ENCODE results near the gene PSMD3.
A peak's percentile ranks its signal among the peaks of the same experiment; 100 is the strongest.
"Not testable (repeated sequence)": the region's sequence is repeated elsewhere in the genome, so short reads cannot be mapped to it uniquely, and the experiment has no call there.

The PSMD3 gene

DNA sequence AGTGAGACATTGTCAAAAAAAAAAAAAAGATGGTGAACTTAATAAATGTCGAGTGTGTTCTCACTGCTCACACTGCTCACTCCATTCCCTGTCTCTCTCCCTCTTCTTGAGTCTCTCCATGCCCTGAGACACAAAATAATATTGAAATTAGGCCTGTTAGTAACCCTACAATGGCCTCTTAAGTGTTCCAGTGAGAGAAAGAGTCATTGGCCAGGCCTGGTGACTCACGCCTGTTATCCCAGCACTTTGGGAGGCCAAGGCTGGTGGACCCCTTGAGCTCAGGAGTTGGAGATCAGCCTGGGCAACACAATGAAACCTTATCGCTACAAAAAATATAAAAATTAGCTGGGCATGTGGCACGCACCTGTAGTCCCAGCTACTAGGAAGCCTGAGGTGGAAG lies 18.5 kb downstream of the PSMD3 start:
- no peak for DNase-seq

GRCh38 chr17:40000161-40000560 lies 19.6 kb downstream of the PSMD3 start:
- no peak for DNase-seq

- DNase-seq, result not testable (repeated sequence)
Observed at GRCh38 chr17:40001335-40001734, 20.7 kb downstream of the PSMD3 start.

DNA sequence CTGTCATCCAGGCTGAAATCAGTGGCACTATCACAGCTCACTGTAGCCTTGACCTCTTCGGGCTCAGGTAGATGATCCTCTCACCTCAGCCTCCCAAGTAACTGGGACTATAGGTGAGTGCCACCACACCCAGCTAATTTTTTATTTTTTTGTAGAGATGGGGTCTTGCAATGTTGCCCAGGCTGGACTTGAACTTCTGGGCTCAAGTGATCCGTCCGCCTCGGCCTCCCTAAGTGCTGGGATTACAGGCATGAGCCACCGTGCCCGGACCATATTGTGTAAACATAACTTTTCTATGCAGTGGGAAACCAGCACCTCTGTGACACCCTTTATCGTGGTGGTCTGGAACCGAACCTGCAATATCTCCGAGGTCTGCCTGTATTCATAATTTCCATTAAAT lies 23.5 kb downstream of the PSMD3 start:
- no peak for DNase-seq

DNA sequence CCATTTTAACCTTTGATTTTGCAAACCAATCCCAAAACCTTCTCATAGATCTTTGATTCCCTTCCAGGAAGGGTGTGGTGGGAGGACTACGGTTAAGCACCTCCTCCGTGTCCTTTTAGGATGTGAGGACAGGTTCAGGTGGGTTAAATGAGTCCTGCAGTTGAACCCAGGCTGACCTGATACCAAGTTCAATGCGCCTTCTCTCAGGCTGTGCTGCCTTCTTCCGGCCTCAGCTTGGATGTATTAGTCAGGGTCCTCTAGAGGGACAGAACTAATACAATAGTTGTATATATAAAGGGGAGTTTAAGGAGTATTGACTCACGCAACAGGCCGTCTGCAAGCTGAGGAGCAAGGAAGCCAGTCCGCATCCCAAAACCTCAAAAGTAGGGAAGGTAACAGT lies 24.1 kb downstream of the PSMD3 start:
- no peak for DNase-seq

DNA sequence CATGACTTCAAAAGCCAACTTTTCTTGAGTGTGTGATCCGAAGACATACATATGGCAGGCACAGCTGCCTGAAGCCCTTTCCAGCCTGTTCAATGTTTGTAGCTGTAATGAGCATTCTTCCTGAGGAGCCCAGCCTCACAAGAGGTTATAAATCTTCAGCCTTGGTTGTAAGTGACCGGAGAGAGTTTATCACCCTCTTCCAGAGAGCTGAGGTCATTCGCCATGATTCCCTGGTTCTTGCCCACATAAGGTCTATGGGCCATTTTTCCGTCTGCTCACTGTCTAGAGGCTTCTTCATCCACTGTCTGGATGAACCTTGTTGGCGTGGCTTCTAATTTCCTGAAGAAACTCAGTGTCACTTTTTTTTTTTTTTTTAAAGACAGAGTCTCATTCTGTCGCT lies 24.9 kb downstream of the PSMD3 start:
- DNase-seq, result no peak

GRCh38 chr17:40010946-40011500 lies 30.4 kb downstream of the PSMD3 start:
- DNase-seq, result not testable (repeated sequence)

DNA sequence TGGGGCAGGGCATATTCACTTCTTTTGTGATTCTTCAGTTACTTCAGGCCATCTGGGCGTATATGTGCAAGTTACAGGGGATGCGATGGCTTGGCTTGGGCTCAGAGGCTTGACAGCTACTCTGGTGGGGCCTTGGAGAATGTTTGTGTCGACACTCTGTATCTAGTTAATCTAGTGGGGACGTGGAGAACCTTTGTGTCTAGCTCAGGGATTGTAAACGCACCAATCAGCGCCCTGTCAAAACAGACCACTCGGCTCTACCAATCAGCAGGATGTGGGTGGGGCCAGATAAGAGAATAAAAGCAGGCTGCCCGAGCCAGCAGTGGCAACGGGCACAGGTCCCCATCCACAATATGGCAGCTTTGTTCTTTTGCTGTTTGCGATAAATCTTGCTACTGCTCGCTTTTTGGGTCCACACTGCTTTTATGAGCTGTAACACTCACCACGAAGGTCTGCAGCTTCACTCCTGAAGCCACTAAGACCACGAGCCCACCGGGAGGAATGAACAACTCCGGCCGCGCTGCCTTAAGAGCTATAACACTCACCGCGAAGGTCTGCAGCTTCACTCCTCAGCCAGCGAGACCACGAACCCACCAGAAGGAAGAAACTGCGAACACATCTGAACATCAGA lies 31.5 kb downstream of the PSMD3 start:
- DNase-seq, result not testable (repeated sequence)

GRCh38 chr17:40014375-40014980 lies 33.9 kb downstream of the PSMD3 start:
- no peak for DNase-seq

- peak in 1 of 3 experiments; percentile 14 for DNase-seq
Observed at GRCh38 chr17:40015005-40015997, 34.7 kb downstream of the PSMD3 start, which contains the start of gene CSF3. Gene CSF3 (plus strand): TSS chr17:40015440. CDS start chr17:40015475, 35 bp downstream.

DNA sequence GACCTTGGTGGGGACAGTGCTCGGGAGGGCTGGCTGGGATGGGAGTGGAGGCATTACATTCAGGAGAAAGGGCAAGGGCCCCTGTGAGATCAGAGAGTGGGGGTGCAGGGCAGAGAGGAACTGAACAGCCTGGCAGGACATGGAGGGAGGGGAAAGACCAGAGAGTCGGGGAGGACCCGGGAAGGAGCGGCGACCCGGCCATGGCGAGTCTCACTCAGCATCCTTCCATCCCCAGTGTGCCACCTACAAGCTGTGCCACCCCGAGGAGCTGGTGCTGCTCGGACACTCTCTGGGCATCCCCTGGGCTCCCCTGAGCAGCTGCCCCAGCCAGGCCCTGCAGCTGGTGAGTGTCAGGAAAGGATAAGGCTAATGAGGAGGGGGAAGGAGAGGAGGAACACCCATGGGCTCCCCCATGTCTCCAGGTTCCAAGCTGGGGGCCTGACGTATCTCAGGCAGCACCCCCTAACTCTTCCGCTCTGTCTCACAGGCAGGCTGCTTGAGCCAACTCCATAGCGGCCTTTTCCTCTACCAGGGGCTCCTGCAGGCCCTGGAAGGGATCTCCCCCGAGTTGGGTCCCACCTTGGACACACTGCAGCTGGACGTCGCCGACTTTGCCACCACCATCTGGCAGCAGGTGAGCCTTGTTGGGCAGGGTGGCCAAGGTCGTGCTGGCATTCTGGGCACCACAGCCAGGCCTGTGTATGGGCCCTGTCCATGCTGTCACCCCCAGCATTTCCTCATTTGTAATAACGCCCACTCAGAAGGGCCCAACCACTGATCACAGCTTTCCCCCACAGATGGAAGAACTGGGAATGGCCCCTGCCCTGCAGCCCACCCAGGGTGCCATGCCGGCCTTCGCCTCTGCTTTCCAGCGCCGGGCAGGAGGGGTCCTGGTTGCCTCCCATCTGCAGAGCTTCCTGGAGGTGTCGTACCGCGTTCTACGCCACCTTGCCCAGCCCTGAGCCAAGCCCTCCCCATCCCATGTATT lies 35.7 kb downstream of the PSMD3 start:
- no peak for DNase-seq

DNA sequence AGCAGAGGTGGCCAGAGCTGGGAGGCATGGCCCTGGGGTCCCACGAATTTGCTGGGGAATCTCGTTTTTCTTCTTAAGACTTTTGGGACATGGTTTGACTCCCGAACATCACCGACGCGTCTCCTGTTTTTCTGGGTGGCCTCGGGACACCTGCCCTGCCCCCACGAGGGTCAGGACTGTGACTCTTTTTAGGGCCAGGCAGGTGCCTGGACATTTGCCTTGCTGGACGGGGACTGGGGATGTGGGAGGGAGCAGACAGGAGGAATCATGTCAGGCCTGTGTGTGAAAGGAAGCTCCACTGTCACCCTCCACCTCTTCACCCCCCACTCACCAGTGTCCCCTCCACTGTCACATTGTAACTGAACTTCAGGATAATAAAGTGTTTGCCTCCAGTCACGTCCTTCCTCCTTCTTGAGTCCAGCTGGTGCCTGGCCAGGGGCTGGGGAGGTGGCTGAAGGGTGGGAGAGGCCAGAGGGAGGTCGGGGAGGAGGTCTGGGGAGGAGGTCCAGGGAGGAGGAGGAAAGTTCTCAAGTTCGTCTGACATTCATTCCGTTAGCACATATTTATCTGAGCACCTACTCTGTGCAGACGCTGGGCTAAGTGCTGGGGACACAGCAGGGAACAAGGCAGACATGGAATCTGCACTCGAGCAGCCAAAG lies 36.9 kb downstream of the PSMD3 start:
- DNase-seq, result no peak

GRCh38 chr17:40018211-40019121 lies 37.9 kb downstream of the PSMD3 start:
- DNase-seq, result no peak

DNA sequence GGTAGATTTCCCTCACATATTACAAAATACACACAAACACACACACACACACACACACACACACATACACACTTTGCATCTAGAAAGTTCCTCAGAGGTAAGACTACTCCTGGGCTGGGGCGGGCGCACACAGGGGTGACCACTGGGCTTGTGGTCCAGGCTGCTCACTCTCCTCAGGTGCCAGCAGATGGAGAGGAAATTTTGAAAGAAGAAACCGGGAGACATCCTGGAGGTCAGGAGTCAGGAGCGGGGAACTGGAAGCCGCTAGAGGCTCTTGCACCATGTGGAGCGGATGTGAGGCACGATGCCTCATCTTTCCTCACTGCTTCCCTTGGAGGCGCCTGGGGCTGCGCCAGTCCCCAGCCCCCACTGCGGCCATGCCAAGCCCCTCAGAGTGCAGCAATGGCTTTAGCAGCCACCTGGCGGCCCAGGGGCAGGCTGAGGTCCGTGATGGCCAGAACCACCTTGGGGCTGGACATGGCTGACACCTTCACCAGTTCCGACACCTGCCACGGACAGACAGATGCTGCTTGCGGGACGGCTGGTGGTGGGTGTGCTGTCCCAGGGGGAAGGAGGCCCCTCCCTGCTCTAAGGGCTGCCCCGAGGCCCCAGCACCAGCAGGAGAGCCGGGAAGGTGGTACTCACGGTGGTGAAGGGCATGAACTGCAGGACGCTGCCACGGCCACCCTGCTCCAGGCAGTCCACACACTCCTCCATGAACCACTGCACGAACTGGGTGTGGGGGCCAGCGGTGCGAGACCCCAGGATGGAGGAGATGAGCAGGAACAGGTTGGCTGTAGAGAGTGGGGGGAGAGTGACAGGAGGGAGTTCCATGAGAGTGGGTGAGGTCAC lies 38.8 kb downstream of the PSMD3 start:
- DNase-seq, result no peak

GRCh38 chr17:40020146-40020545 lies 39.5 kb downstream of the PSMD3 start:
- DNase-seq, result no peak

GRCh38 chr17:40021451-40021971 lies 40.9 kb downstream of the PSMD3 start:
- DNase-seq, result no peak

DNA sequence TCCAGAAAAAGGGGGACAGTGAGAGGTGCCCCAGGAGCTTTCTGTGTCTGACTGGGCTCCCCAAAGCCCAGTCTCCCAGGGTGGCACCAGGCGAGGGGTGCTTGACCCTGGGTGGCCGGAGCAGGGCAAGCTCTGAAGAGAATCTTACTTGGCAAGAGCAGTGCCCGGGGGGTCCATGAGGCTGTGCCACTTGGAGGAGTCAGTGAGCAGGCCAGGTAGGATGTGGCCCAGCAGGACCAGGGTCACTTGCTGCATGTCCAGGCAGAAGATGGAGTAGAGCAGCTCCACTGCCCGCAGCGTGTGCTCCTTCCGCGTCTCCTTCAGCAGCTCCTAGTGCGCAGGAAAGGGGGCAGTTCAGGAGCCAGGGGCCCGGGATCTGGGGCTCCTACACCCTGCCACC lies 41.9 kb downstream of the PSMD3 start:
- DNase-seq, result no peak

DNA sequence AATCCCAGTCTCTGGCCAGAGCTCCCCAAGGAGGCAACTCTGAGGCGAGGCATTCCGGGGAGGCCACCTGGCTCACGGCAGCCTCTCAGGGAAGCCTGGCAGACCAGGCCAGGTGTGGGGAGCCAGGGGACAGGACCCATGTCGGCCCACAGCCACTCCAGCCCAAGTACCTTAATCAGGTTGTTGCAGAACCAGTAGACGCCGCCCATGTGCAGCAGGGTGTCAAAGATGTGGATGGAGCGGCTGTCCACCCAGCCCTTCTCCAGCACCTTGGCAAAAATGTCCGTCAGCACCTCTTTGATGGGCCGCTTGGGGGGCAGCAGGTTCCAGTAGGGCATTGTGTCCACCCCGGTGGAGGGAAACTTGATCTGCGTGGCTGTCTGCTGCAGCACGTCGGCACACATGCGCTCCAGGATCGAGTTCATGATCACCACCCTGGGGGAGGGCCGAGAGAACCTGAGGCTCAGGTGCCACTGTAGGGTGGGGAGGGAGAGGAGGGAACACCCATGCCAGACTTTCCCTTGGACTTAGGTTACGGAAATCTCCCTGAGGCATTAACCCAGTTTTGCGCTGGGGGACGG lies 42.4 kb downstream of the PSMD3 start:
- no peak for DNase-seq

All from NCI-H1417 (cell line).